Activated CD4-positive, alpha-beta T cell treated with anti-CD3 and anti-CD28 coated beads for 24 hours (primary cell): ENCODE data around the gene C1QTNF4.
A peak's percentile ranks its signal among the peaks of the same experiment; 100 is the strongest.
"Not testable (repeated sequence)": the region's sequence is repeated elsewhere in the genome, so short reads cannot be mapped to it uniquely, and the experiment has no call there.

Experiments used
- DNase-seq, 2 donors: peaks; one replicate each; pipeline ENCODE4 v3.0.0-alpha.2; 2020; ENCODE audit warnings: low read depth in 2 of 2

Gene C1QTNF4

GRCh38 chr11:47566149-47566698 lies 28.0 kb downstream of the C1QTNF4 start:
- no peak for DNase-seq

GRCh38 chr11:47565340-47566148 lies 28.7 kb downstream of the C1QTNF4 start, which contains the start of gene PTPMT1:
Gene PTPMT1, plus strand, starts transcription at chr11:47565599. Its CDS starts 24 bp downstream, at chr11:47565623.
- DNase-seq = peak; percentile 46 to 50

GRCh38 chr11:47564933-47565339 lies 29.3 kb downstream of the C1QTNF4 start:
- no peak for DNase-seq

GRCh38 chr11:47564366-47564765 lies 29.8 kb downstream of the C1QTNF4 start:
- not testable (repeated sequence) for DNase-seq

- not testable (repeated sequence) for DNase-seq
Measured at GRCh38 chr11:47562393-47562792, 31.8 kb downstream of the C1QTNF4 start.

GRCh38 chr11:47560426-47560825 lies 33.8 kb downstream of the C1QTNF4 start:
- no peak for DNase-seq

GRCh38 chr11:47558695-47559094 lies 35.5 kb downstream of the C1QTNF4 start:
- no peak for DNase-seq

GRCh38 chr11:47557004-47557403 lies 37.2 kb downstream of the C1QTNF4 start:
- not testable (repeated sequence) for DNase-seq

GRCh38 chr11:47553406-47553743 lies 40.8 kb downstream of the C1QTNF4 start:
- DNase-seq = no peak

GRCh38 chr11:47552566-47553405 lies 41.4 kb downstream of the C1QTNF4 start, which contains the start of gene CELF1:
Gene CELF1, minus strand, starts transcription at chr11:47553132. Its CDS starts 53,609 bp downstream, at chr11:47499523.
- peak; percentile 85 to 89 for DNase-seq

- DNase-seq = peak in 1 of 2 donors; percentile 15
Measured at GRCh38 chr11:47552056-47552565, 42.1 kb downstream of the C1QTNF4 start.

GRCh38 chr11:47551086-47551485 lies 43.1 kb downstream of the C1QTNF4 start:
- no peak for DNase-seq

GRCh38 chr11:47550288-47551047 lies 43.7 kb downstream of the C1QTNF4 start:
- no peak for DNase-seq

- DNase-seq = not testable (repeated sequence)
Measured at GRCh38 chr11:47546274-47546673, 47.9 kb downstream of the C1QTNF4 start.

- no peak for DNase-seq
Measured at GRCh38 chr11:47545298-47545697, 48.9 kb downstream of the C1QTNF4 start.

GRCh38 chr11:47541070-47541469 lies 53.1 kb downstream of the C1QTNF4 start:
- DNase-seq = no peak

GRCh38 chr11:47539681-47540039 lies 54.6 kb downstream of the C1QTNF4 start:
- no peak for DNase-seq
